ENCODE measurements around the gene ATXN1. TPM values are rescaled to one million over a fixed set of nuclear protein-coding genes. Genes with fewer than 3 reads are reported as not detected.

ATXN1 gene
- total RNA-seq, 1 experiment from 2014 or later: 5.6 TPM

GRCh38 chr6:16369989-16370388 is 391.3 kb downstream of the ATXN1 start:
- DNase-seq: no peak
- Histone ChIP-seq H3K18ac (ENCODE audit: insufficient read length, low read depth, low read length) (no peak overlapping the region), H4K20me1 (ENCODE audit: control insufficient read depth, insufficient read depth, insufficient read length) (no peaks in the 10 kb centered on the region), H2BK12ac (ENCODE audit: insufficient read length, low read depth, low read length) (no peak overlapping the region), H3K9ac (ENCODE audit: extremely low read depth, insufficient read length, low read length) (no peak overlapping the region), H3K4me2 (ENCODE audit: insufficient read depth, insufficient read length, low read length) (no peak overlapping the region), H3K14ac (ENCODE audit: insufficient read depth, low read length) (no peak overlapping the region), H2BK15ac (ENCODE audit: low read depth, low read length) (no peak overlapping the region), H3K79me1 (ENCODE audit: insufficient read depth, low read depth, low read length, poor library complexity, severe bottlenecking) (no peaks in the 10 kb centered on the region), H3K9me3 (ENCODE audit: control insufficient read depth, low read depth, low read length) (no peaks in the 10 kb centered on the region), H3K27ac (ENCODE audit: insufficient read length, low read depth, low read length) (no peak overlapping the region), H3T11ph (ENCODE audit: low read length) (no peak overlapping the region), H3K4ac (ENCODE audit: low read depth, low read length) (no peak overlapping the region), H2BK20ac (ENCODE audit: low read depth, low read length, poor library complexity, severe bottlenecking) (no peak overlapping the region), H3K4me1 (ENCODE audit: insufficient read depth, low read length) (no peaks in the 10 kb centered on the region), H2BK120ac (ENCODE audit: low read depth, low read length, poor library complexity, severe bottlenecking) (no peak overlapping the region), H3K23ac (ENCODE audit: insufficient read length, low read depth, low read length) (no peak overlapping the region), H2BK5ac (ENCODE audit: insufficient read length, low read length) (no peak overlapping the region), H3K56ac (ENCODE audit: insufficient read length, low read depth, low read length) (no peak overlapping the region), H3K79me2 (ENCODE audit: insufficient read depth, low read length) (no peaks in the 10 kb centered on the region), H4K91ac (ENCODE audit: insufficient read length, low read depth, low read length) (no peak overlapping the region), H3K23me2 (ENCODE audit: insufficient read length, low read depth, low read length, poor library complexity, severe bottlenecking) (no peaks in the 10 kb centered on the region), H3K27me3 (ENCODE audit: insufficient read depth, low read length) (no peaks in the 10 kb centered on the region), H2AFZ (ENCODE audit: low read length) (no peak overlapping the region), H4K8ac (replicated peaks; ENCODE audit: insufficient read length, low read depth, low read length) (no peak overlapping the region), H2AK5ac (ENCODE audit: insufficient read length, low read length) (no peak overlapping the region), H4K5ac (ENCODE audit: insufficient read length, low read depth, low read length) (no peak overlapping the region)
- H3K9me3 Mint-ChIP-seq: no peaks in the 10 kb centered on the region
- H3K4me1 Mint-ChIP-seq: peaks cover 13% of the 10 kb centered on the region in 2 experiments
- TF ChIP-seq, protein P1, sequence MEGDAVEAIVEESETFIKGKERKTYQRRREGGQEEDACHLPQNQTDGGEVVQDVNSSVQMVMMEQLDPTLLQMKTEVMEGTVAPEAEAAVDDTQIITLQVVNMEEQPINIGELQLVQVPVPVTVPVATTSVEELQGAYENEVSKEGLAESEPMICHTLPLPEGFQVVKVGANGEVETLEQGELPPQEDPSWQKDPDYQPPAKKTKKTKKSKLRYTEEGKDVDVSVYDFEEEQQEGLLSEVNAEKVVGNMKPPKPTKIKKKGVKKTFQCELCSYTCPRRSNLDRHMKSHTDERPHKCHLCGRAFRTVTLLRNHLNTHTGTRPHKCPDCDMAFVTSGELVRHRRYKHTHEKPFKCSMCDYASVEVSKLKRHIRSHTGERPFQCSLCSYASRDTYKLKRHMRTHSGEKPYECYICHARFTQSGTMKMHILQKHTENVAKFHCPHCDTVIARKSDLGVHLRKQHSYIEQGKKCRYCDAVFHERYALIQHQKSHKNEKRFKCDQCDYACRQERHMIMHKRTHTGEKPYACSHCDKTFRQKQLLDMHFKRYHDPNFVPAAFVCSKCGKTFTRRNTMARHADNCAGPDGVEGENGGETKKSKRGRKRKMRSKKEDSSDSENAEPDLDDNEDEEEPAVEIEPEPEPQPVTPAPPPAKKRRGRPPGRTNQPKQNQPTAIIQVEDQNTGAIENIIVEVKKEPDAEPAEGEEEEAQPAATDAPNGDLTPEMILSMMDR (conservative IDR thresholded peaks at IDR 0.05): no peak
- H3K27ac Mint-ChIP-seq: no peak overlapping the region; a peak in 1 of 7 replicates
- H3K4me3 Mint-ChIP-seq: no peak overlapping the region
- no CpG with 5 or more reads among the region's 5 CpGs for WGBS (ENCODE audit: extremely low coverage, insufficient read length, low lambda C conversion rate)
- H3K36me3 Mint-ChIP-seq (ENCODE audit: insufficient read depth in 1 of 3, low read depth in 3 of 3): no peaks in the 10 kb centered on the region
- no peaks in the 10 kb centered on the region; the same call in 1 of the 2 replicates for H3K27me3 Mint-ChIP-seq (ENCODE audit: low read depth)
